Measurements from ENCODE around the gene WNT5B. TPM values are rescaled to one million over a fixed set of nuclear protein-coding genes. Genes with fewer than 3 reads are reported as not detected.

Gene WNT5B
- polyA plus RNA-seq = not detected

- Mint-ChIP-seq H3K4me3 (peak within 1 kb of the TSS; percentile 17 to 65 (median 29)), H3K4me1 (peaks cover 13 to 15% of the 10 kb centered on the region in 2 donors), H3K27me3 (ENCODE audit: low read depth in 3 of 3) (peaks cover 11 to 21% (median 12%) of the 10 kb centered on the region in 3 donors), H3K9me3 (no peaks in the 10 kb centered on the region), H3K27ac (no peak within 1 kb of the TSS), H3K36me3 (no peaks in the 10 kb centered on the region)
- DNase-seq = no peak
Measured at GRCh38 chr12:1628666-1629337, at the start of gene WNT5B. Gene WNT5B, plus strand, starts transcription at chr12:1629231. Its CDS starts 2,124 bp downstream, at chr12:1631355.

GRCh38 chr12:1579651-1580435, 49.2 kb upstream of the WNT5B start:
- H3K36me3 Mint-ChIP-seq = peaks cover 0 to 5% (median 0%) of the 10 kb centered on the region in 3 donors
- no peak overlapping the region for H3K27ac Mint-ChIP-seq
- H3K9me3 Mint-ChIP-seq = no peaks in the 10 kb centered on the region
- H3K4me3 Mint-ChIP-seq = no peak overlapping the region
- peaks cover 0 to 5% (median 0%) of the 10 kb centered on the region in 3 donors for H3K27me3 Mint-ChIP-seq (ENCODE audit: low read depth in 3 of 3)
- DNase-seq = no peak
- peaks cover 8 to 9% of the 10 kb centered on the region in 2 donors for H3K4me1 Mint-ChIP-seq

GRCh38 chr12:1580526-1580925, 48.5 kb upstream of the WNT5B start:
- Mint-ChIP-seq H3K4me1 (peaks cover 8 to 9% of the 10 kb centered on the region in 2 donors), H3K9me3 (no peaks in the 10 kb centered on the region), H3K36me3 (peaks cover 0 to 5% (median 0%) of the 10 kb centered on the region in 3 donors), H3K27me3 (ENCODE audit: low read depth in 3 of 3) (peaks cover 0 to 5% (median 0%) of the 10 kb centered on the region in 3 donors), H3K4me3 (no peak overlapping the region), H3K27ac (no peak overlapping the region)
- no peak for DNase-seq

- DNase-seq = no peak
- no peaks in the 10 kb centered on the region for H3K9me3 Mint-ChIP-seq
- peaks cover 0 to 5% (median 0%) of the 10 kb centered on the region in 3 donors for H3K36me3 Mint-ChIP-seq
- H3K4me1 Mint-ChIP-seq = peaks cover 6 to 8% of the 10 kb centered on the region in 2 donors
- no peak overlapping the region for H3K4me3 Mint-ChIP-seq
- peak overlapping the region in 1 of 6 donors; percentile 11 for H3K27ac Mint-ChIP-seq
- H3K27me3 Mint-ChIP-seq (ENCODE audit: low read depth in 3 of 3) = peaks cover 0 to 3% (median 0%) of the 10 kb centered on the region in 3 donors
Measured at GRCh38 chr12:1581973-1582708, 46.9 kb upstream of the WNT5B start.

GRCh38 chr12:1582709-1583050, 46.4 kb upstream of the WNT5B start:
- Mint-ChIP-seq H3K36me3 (peaks cover 0 to 5% (median 0%) of the 10 kb centered on the region in 3 donors), H3K4me1 (peaks cover 6 to 11% of the 10 kb centered on the region in 2 donors), H3K4me3 (no peak overlapping the region), H3K27ac (no peak overlapping the region), H3K9me3 (no peaks in the 10 kb centered on the region), H3K27me3 (ENCODE audit: low read depth in 3 of 3) (peaks cover 0 to 3% (median 0%) of the 10 kb centered on the region in 3 donors)
- DNase-seq = no peak

GRCh38 chr12:1583421-1584078, 45.5 kb upstream of the WNT5B start:
- peaks cover 0 to 5% (median 3%) of the 10 kb centered on the region in 3 donors for H3K36me3 Mint-ChIP-seq
- DNase-seq = peak; percentile 63 to 71 (median 63)
- peak overlapping the region in 1 of 6 donors; percentile 49 for H3K27ac Mint-ChIP-seq
- peaks cover 0 to 2% (median 0%) of the 10 kb centered on the region in 3 donors for H3K27me3 Mint-ChIP-seq (ENCODE audit: low read depth in 3 of 3)
- peak overlapping the region in 1 of 5 donors; percentile 24 for H3K4me3 Mint-ChIP-seq
- no peaks in the 10 kb centered on the region for H3K9me3 Mint-ChIP-seq
- H3K4me1 Mint-ChIP-seq = peaks cover 10 to 19% of the 10 kb centered on the region in 2 donors

GRCh38 chr12:1584326-1584725, 44.7 kb upstream of the WNT5B start:
- H3K27me3 Mint-ChIP-seq (ENCODE audit: low read depth in 3 of 3) = no peaks in the 10 kb centered on the region
- H3K4me1 Mint-ChIP-seq = peaks cover 14 to 24% of the 10 kb centered on the region in 2 donors
- no peak for DNase-seq
- no peak overlapping the region for H3K27ac Mint-ChIP-seq
- no peak overlapping the region for H3K4me3 Mint-ChIP-seq
- H3K36me3 Mint-ChIP-seq = peaks cover 0 to 6% (median 5%) of the 10 kb centered on the region in 3 donors
- H3K9me3 Mint-ChIP-seq = no peaks in the 10 kb centered on the region

GRCh38 chr12:1587927-1588574, 41.0 kb upstream of the WNT5B start:
- peaks cover under 1 to 6% (median 2%) of the 10 kb centered on the region in 3 donors for H3K27me3 Mint-ChIP-seq (ENCODE audit: low read depth in 3 of 3)
- no peak overlapping the region for H3K4me3 Mint-ChIP-seq
- peaks cover 49 to 61% of the 10 kb centered on the region in 2 donors for H3K4me1 Mint-ChIP-seq
- H3K36me3 Mint-ChIP-seq = peaks cover 0 to 10% (median 6%) of the 10 kb centered on the region in 3 donors
- no peak for DNase-seq
- H3K27ac Mint-ChIP-seq = peak overlapping the region in 5 of 6 donors; percentile 2 to 82 (median 65)
- H3K9me3 Mint-ChIP-seq = no peaks in the 10 kb centered on the region

GRCh38 chr12:1588575-1588947, 40.5 kb upstream of the WNT5B start:
- Mint-ChIP-seq H3K36me3 (peaks cover 0 to 6% (median 6%) of the 10 kb centered on the region in 3 donors), H3K27me3 (ENCODE audit: low read depth in 3 of 3) (peaks cover 4 to 9% (median 5%) of the 10 kb centered on the region in 3 donors), H3K27ac (peak overlapping the region; percentile 0 to 82 (median 45)), H3K9me3 (no peaks in the 10 kb centered on the region), H3K4me3 (no peak overlapping the region), H3K4me1 (peaks cover 49 to 59% of the 10 kb centered on the region in 2 donors)
- no peak for DNase-seq

GRCh38 chr12:1590221-1590979, 38.6 kb upstream of the WNT5B start:
- DNase-seq = no peak
- Mint-ChIP-seq H3K9me3 (no peaks in the 10 kb centered on the region), H3K27me3 (ENCODE audit: low read depth in 3 of 3) (peaks cover 6 to 15% (median 13%) of the 10 kb centered on the region in 3 donors), H3K27ac (peak overlapping the region in 4 of 6 donors; percentile 6 to 82 (median 52)), H3K4me3 (peak overlapping the region; percentile 23 to 91 (median 70)), H3K4me1 (peaks cover 55 to 64% of the 10 kb centered on the region in 2 donors), H3K36me3 (peaks cover 0 to 6% (median 5%) of the 10 kb centered on the region in 3 donors)

- peaks cover 0 to 6% (median 5%) of the 10 kb centered on the region in 3 donors for H3K36me3 Mint-ChIP-seq
- H3K27me3 Mint-ChIP-seq (ENCODE audit: low read depth in 3 of 3) = peaks cover 6 to 15% (median 15%) of the 10 kb centered on the region in 3 donors
- no peaks in the 10 kb centered on the region for H3K9me3 Mint-ChIP-seq
- peak overlapping the region; percentile 23 to 91 (median 70) for H3K4me3 Mint-ChIP-seq
- DNase-seq = peak in 2 of 3 donors; percentile 18 to 32
- H3K4me1 Mint-ChIP-seq = peaks cover 60 to 71% of the 10 kb centered on the region in 2 donors
- peak overlapping the region in 4 of 6 donors; percentile 40 to 82 (median 64) for H3K27ac Mint-ChIP-seq
Measured at GRCh38 chr12:1591034-1591433, 38.0 kb upstream of the WNT5B start.

GRCh38 chr12:1591543-1591942, 37.5 kb upstream of the WNT5B start:
- Mint-ChIP-seq H3K4me1 (peaks cover 60 to 74% of the 10 kb centered on the region in 2 donors), H3K4me3 (peak overlapping the region; percentile 82 to 91 (median 88)), H3K27me3 (ENCODE audit: low read depth in 3 of 3) (peaks cover 6 to 15% (median 15%) of the 10 kb centered on the region in 3 donors), H3K9me3 (no peaks in the 10 kb centered on the region), H3K27ac (peak overlapping the region; percentile 20 to 80 (median 52)), H3K36me3 (peaks cover 0 to 6% (median 5%) of the 10 kb centered on the region in 3 donors)
- no peak for DNase-seq

Data from immature natural killer cell (primary cell).